Skeletal muscle satellite cell (primary cell): ENCODE measurements around the gene NXPE4.
"Not testable (repeated sequence)": the region's sequence is repeated elsewhere in the genome, so short reads cannot be mapped to it uniquely, and the experiment has no call there.

ENCODE experiments used
- H3K27me3 ChIP-seq: 2 replicates; pipeline ENCODE4 v1.7.0; 2013; ENCODE audit warnings: low read length; ENCODE audit not compliant: control insufficient read depth, insufficient read depth
- H3K36me3 ChIP-seq: 2 replicates; pipeline ENCODE4 v1.7.0; 2013; ENCODE audit warnings: mild to moderate bottlenecking, control low read depth, low read length; ENCODE audit not compliant: insufficient read depth
- H3K4me1 ChIP-seq: 2 replicates; pipeline ENCODE4 v1.7.0; 2013; ENCODE audit warnings: low read length; ENCODE audit not compliant: control insufficient read depth, insufficient read depth
- H3K4me2 ChIP-seq: 2 replicates; pipeline ENCODE4 v1.7.0; 2013; ENCODE audit warnings: mild to moderate bottlenecking, low read length
- H3K4me3 ChIP-seq: 2 replicates; pipeline ENCODE4 v1.7.0; 2013; ENCODE audit warnings: low read length
- H3K9ac ChIP-seq: 2 replicates; pipeline ENCODE4 v1.7.0; 2013; ENCODE audit warnings: mild to moderate bottlenecking, low read depth, low read length, moderate library complexity
- H3K9me3 ChIP-seq: replicated peaks from 2 replicates; pipeline ENCODE4 v1.7.0; 2013; ENCODE audit warnings: mild to moderate bottlenecking, control low read depth, low read length

The NXPE4 gene

GRCh38 chr11:114617157-114618124, 21.9 kb upstream of the NXPE4 start:
- Histone ChIP-seq H3K4me1 (no peaks in the 10 kb centered on the region), H3K9me3 (no peaks in the 10 kb centered on the region), H3K4me2 (no peak overlapping the region), H3K36me3 (no peaks in the 10 kb centered on the region), H3K9ac (no peak overlapping the region), H3K27me3 (no peaks in the 10 kb centered on the region), H3K4me3 (no peak overlapping the region)

- H3K9me3 ChIP-seq, result no peaks in the 10 kb centered on the region
Measured at GRCh38 chr11:114616516-114616915, 20.9 kb upstream of the NXPE4 start.

DNA sequence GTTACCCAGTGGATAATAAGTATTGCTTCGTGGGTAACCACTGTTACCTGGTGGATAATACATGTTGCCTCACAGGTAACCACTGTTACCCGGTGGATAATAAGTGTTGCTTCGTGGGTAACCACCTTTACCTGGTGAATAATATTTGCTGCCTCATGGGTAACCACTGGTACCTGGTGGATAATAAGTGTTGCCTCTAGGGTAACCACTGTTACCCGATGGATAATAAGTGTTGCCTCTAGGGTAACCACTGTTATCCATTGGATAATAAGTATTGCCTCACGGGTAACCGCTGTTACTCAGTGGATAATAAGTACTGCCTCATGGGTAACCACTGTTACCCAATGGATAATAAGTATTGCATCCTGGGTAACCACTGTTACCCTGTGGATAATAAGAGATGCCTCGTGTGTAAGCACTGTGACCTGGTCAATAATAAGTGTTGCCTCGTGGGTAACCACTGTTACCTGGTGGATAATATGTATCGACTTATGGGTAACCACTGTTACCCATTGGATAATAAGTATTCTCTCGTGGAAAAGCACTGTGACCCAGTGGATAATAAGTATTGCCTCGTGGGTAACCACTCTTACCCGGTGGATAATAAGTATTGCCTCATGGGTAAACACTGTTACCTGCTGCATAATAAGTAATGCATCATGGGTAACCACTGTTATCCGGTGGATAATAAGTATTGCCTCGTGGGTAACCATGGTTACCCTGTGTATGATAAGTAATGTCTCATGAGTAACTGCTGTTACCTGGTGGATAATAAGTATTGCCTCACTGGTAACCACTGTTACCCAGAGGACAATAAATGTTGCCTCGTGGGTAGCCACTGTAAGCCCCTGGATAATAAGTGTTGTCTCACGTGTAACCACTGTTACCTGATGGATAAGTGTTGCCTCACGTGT, 20.1 kb upstream of the NXPE4 start:
- no peak overlapping the region for H3K9ac ChIP-seq
- no peaks in the 10 kb centered on the region for H3K4me1 ChIP-seq
- no peak overlapping the region for H3K4me3 ChIP-seq
- no peaks in the 10 kb centered on the region for H3K27me3 ChIP-seq
- H3K4me2 ChIP-seq, result no peak overlapping the region
- H3K36me3 ChIP-seq, result no peaks in the 10 kb centered on the region
- no peaks in the 10 kb centered on the region for H3K9me3 ChIP-seq

More at GRCh38 chr11:114616516-114616915, 20.9 kb upstream of the NXPE4 start:
- Histone ChIP-seq H3K4me2 (no peak overlapping the region), H3K4me3 (no peak overlapping the region), H3K36me3 (no peaks in the 10 kb centered on the region), H3K9ac (no peak overlapping the region), H3K4me1 (no peaks in the 10 kb centered on the region), H3K27me3 (no peaks in the 10 kb centered on the region)

GRCh38 chr11:114614127-114614720, 18.6 kb upstream of the NXPE4 start:
- H3K9me3 ChIP-seq, result no peaks in the 10 kb centered on the region
- H3K36me3 ChIP-seq, result no peaks in the 10 kb centered on the region
- H3K27me3 ChIP-seq, result no peaks in the 10 kb centered on the region

DNA sequence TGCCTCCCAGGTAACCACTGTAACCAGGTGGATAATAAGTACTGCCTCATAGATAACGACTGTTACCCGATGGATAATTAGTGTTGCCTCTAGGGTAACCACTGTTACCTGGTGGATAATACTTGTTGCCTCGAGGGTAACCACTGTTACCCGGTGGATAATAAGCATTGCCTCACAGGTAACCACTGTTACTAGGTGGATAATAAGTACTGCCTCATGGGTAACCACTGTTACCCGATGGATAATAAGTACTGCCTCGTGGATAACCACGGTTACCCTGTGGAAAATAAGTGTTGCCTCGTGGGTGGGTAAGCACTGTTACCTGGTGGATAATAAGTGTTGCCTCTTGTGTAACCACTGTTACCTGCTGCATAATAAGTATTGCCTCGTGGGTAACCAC, 17.5 kb upstream of the NXPE4 start:
- H3K27me3 ChIP-seq, H3K4me2 ChIP-seq, H3K36me3 ChIP-seq, H3K9me3 ChIP-seq, H3K4me1 ChIP-seq, H3K4me3 ChIP-seq, H3K9ac ChIP-seq: not testable (repeated sequence)

More at GRCh38 chr11:114614127-114614720, 18.6 kb upstream of the NXPE4 start:
- H3K9ac ChIP-seq, result no peak overlapping the region
- no peak overlapping the region for H3K4me2 ChIP-seq
- H3K4me1 ChIP-seq, result no peaks in the 10 kb centered on the region
- no peak overlapping the region for H3K4me3 ChIP-seq

DNA sequence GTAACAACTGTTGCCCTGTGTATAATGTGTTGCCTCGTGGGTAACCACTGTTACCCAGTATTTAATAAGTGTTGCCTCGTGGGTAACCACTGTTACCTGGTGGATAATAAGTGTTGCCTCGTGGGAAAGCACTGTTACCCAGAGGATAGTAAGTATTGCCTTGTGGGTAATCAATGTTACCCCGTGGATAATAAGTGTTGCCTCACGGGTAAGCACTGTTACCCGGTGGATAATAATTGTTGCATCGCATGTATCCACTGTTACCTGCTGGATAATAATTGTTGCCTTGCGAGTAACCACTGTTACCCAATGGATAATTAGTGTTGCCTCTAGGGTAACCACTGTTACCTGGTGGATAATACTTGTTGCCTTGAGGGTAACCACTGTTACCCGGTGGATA, 17.1 kb upstream of the NXPE4 start:
- no peak overlapping the region for H3K9ac ChIP-seq
- no peaks in the 10 kb centered on the region for H3K9me3 ChIP-seq
- H3K4me2 ChIP-seq, result no peak overlapping the region

DNA sequence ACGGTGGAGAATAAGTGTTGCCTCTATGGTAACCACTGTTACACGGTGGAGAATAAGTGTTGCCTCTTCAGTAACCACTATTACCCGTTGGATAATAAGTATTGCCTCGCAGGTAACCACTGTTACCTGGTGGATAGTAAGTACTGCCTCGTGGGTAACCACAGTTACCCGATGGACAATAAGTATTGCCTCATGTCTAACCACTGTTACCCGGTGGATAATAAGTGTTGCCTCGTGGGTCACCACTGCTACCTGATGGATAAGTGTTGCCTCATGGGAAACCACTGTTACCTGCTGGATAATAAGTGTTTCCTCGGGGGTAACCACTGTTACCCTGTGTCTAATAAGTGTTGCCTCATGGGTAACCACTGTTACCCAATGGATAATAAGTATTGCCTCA, 16.6 kb upstream of the NXPE4 start:
- H3K4me1 ChIP-seq, H3K27me3 ChIP-seq, H3K4me2 ChIP-seq, H3K9ac ChIP-seq, H3K4me3 ChIP-seq, H3K9me3 ChIP-seq, H3K36me3 ChIP-seq: not testable (repeated sequence)

More for the DNA sequence above, 17.1 kb upstream of the NXPE4 start:
- Histone ChIP-seq H3K4me1 (no peaks in the 10 kb centered on the region), H3K4me3 (no peak overlapping the region), H3K27me3 (no peaks in the 10 kb centered on the region), H3K36me3 (no peaks in the 10 kb centered on the region)

GRCh38 chr11:114610984-114611944, 15.7 kb upstream of the NXPE4 start:
- H3K4me1 ChIP-seq, result no peaks in the 10 kb centered on the region
- H3K27me3 ChIP-seq, result no peaks in the 10 kb centered on the region
- H3K9ac ChIP-seq, result no peak overlapping the region
- no peak overlapping the region for H3K4me2 ChIP-seq
- H3K4me3 ChIP-seq, result no peak overlapping the region
- H3K36me3 ChIP-seq, result no peaks in the 10 kb centered on the region
- H3K9me3 ChIP-seq, result no peaks in the 10 kb centered on the region

- no peaks in the 10 kb centered on the region for H3K36me3 ChIP-seq
- no peaks in the 10 kb centered on the region for H3K4me1 ChIP-seq
- H3K9ac ChIP-seq, result no peak overlapping the region
- no peaks in the 10 kb centered on the region for H3K9me3 ChIP-seq
- H3K4me3 ChIP-seq, result no peak overlapping the region
- no peak overlapping the region for H3K4me2 ChIP-seq
- no peaks in the 10 kb centered on the region for H3K27me3 ChIP-seq
Measured at GRCh38 chr11:114610550-114610949, 15.0 kb upstream of the NXPE4 start.

- Histone ChIP-seq H3K4me2 (no peak overlapping the region), H3K4me1 (no peaks in the 10 kb centered on the region), H3K9me3 (no peaks in the 10 kb centered on the region), H3K27me3 (no peaks in the 10 kb centered on the region), H3K36me3 (no peaks in the 10 kb centered on the region), H3K4me3 (no peak overlapping the region), H3K9ac (no peak overlapping the region)
Measured at GRCh38 chr11:114609429-114609828, 13.8 kb upstream of the NXPE4 start.
